HepG2 (cell line): ENCODE measurements around the gene NAALADL1. TPM values are rescaled to one million over a fixed set of nuclear protein-coding genes. Genes with fewer than 3 reads are reported as not detected.
A peak's percentile ranks its signal among the peaks of the same experiment; 100 is the strongest.

Source experiments
- ATF4 ChIP-seq, 2 experiments: fragments of 450-650 bp in 1 of 2; sonication (generic) in 1 of 2; formaldehyde crosslinking; IDR thresholded peaks; 2 replicates each; pipeline versions ENCODE4 v1.5.0 to v1.8.0; 2020 to 2022; ENCODE audit warnings: mild to moderate bottlenecking in 1 of 2, missing genetic modification reagents in 1 of 2
- ATF6 ChIP-seq: sonication (generic); formaldehyde crosslinking; conservative IDR thresholded peaks from 2 replicates; pipeline ENCODE4 v1.4.0; 2020; ENCODE audit warnings: missing genetic modification reagents
- CREB1 ChIP-seq, 2 experiments: fragments of 450-650 bp in 1 of 2; IDR thresholded peaks; 2 replicates each; pipeline ENCODE4 v1.6.1; 2016 to 2017; ENCODE audit warnings: control low read depth in 1 of 2, mild to moderate bottlenecking in 1 of 2, missing compliant biosample characterization in 1 of 2, missing genetic modification characterization in 1 of 2
- KLF12 ChIP-seq: sonication (generic); formaldehyde crosslinking; IDR thresholded peaks from 2 replicates; pipeline ENCODE4 v1.4.0; 2020; ENCODE audit warnings: missing genetic modification reagents, borderline replicate concordance
- MAX ChIP-seq: IDR thresholded peaks from 2 replicates; pipeline ENCODE4 v1.6.1; 2012; ENCODE audit warnings: inconsistent platforms
- MEIS1 ChIP-seq: sonication (generic); formaldehyde crosslinking; IDR thresholded peaks from 2 replicates; pipeline ENCODE4 v1.9.0; 2021; ENCODE audit warnings: mild to moderate bottlenecking, missing genetic modification reagents, moderate library complexity, borderline replicate concordance
- SMAD3 ChIP-seq: sonication (generic); formaldehyde crosslinking; IDR thresholded peaks from 2 replicates; pipeline ENCODE4 v1.4.0; 2020; ENCODE audit warnings: missing genetic modification reagents
- TAF15 ChIP-seq: fragments of 200-400 bp; formaldehyde crosslinking; IDR thresholded peaks from one replicate; pipeline ENCODE4 v1.6.1; 2018; ENCODE audit warnings: mild to moderate bottlenecking, low read depth, low read length; ENCODE audit not compliant: poor library complexity, severe bottlenecking
- ZBTB7A ChIP-seq: sonication (generic); formaldehyde crosslinking; IDR thresholded peaks from 2 replicates; pipeline ENCODE4 v1.8.0; 2022; ENCODE audit warnings: mild to moderate bottlenecking, missing genetic modification reagents
- ZFY ChIP-seq: sonication (generic); formaldehyde crosslinking; IDR thresholded peaks from 2 replicates; pipeline ENCODE4 v1.4.0; 2020; ENCODE audit warnings: missing genetic modification reagents
- ZHX2 ChIP-seq, 2 experiments: sonication (generic) in 1 of 2; formaldehyde crosslinking in 1 of 2; IDR thresholded peaks; 2 replicates each; pipeline versions ENCODE4 v1.6.1 to v1.9.0; 2014 to 2022; ENCODE audit warnings: antibody characterized with exemption in 1 of 2, borderline replicate concordance in 1 of 2, inconsistent platforms in 1 of 2, low read depth in 1 of 2, missing genetic modification reagents in 1 of 2
- ZMAT3 ChIP-seq: sonication (generic); formaldehyde crosslinking; conservative IDR thresholded peaks from 2 replicates; pipeline ENCODE4 v1.7.0; 2021; ENCODE audit warnings: missing genetic modification reagents
- ZNF33A ChIP-seq: sonication (generic); formaldehyde crosslinking; IDR thresholded peaks from 2 replicates; pipeline ENCODE4 v1.5.1; 2020; ENCODE audit warnings: missing genetic modification reagents, mild to moderate bottlenecking, moderate library complexity, borderline replicate concordance
- ZNF556 ChIP-seq: sonication (generic); formaldehyde crosslinking; IDR thresholded peaks from 2 replicates; pipeline ENCODE4 v1.4.0; 2020; ENCODE audit warnings: mild to moderate bottlenecking, missing genetic modification reagents, borderline replicate concordance
- ZNF780A ChIP-seq: sonication (generic); formaldehyde crosslinking; IDR thresholded peaks from 2 replicates; pipeline ENCODE4 v1.8.0; 2022; ENCODE audit warnings: mild to moderate bottlenecking, missing genetic modification reagents, moderate library complexity
- polyA plus RNA-seq, 8 experiments: library from polyadenylated mRNA; depleted of rRNA in 3 of 8; stranded (reverse) in 7 of 8; unstranded in 1 of 8; fragments of >200 nt; fragmentation: Illumina TruSeq in 4 of 8; extraction: Trizol in 4 of 8; gene quantifications; 2 replicates each; pipeline versions ENCODE4 v1.2.1 to v1.2.3, GENCODE V29; 2011 to 2016; ENCODE audit warnings: low read depth in 4 of 8, missing spikeins in 1 of 8, mixed read lengths in 1 of 8; ENCODE audit not compliant: insufficient read depth in 1 of 8
- total RNA-seq, 5 experiments: library from RNA; depleted of rRNA; stranded (reverse); fragments of >200 nt; fragmentation: Illumina TruSeq; extraction: Trizol; gene quantifications; 2 replicates each; pipeline ENCODE4 v1.2.3, GENCODE V29; 2016; ENCODE audit warnings: low read depth in 1 of 5

NAALADL1 gene
- total and polyA plus RNA-seq, 2 of the 13 experiments (the other 11 are each of a cell fraction or from before 2014, with no cell fraction given) = 9.3 to 33.9 TPM

DNA sequence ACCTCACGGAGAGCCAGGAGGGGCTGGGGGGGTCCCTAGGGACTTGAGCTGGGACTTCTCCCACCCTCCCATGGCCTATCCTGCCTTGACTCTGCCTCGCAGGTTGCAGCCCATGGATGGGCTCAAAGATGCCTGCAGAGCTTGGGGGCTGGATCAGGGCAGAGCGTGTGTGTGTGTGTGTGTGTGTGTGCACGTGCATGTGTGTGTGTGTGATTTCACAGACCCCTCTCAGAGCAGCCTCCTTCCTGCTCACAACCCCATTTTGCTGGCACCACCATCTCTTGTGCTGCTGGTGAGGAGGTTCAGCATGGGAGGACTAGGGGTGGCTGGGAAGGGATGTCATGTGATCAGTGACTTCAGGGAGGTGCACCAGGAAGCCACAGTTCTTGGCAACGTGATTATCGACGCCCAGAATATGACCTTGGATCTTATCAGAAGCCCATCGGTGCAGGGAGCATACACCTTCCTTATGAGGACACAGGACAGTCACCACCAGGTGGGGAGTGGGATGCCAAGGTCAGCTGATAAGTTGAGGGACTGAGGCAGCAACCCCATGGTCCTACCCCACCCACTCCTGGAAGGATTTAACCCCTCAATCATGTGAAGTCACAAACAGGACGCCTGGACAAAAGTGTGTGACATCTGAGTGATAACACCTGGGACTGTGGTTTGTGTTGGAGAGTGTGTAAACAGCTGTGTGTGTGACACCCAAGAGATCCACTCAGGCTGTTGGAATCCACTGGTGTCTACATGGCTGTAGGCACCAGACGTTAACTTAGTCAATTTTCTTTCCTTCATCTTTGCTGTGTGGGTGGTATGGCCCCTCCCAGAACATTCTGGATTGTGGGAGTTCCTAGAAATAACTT is 1.8 kb upstream of the NAALADL1 start (continued):
- no peak for TF ChIP-seq ZHX2 (IDR thresholded peaks at IDR 0.05; ENCODE audit: low read depth)
- no peak for TF ChIP-seq ZHX2 (CRISPR knock-in tag; IDR thresholded peaks at IDR 0.05; ENCODE audit: borderline replicate concordance)
- TF ChIP-seq ZFY (CRISPR knock-in tag) = no peak
- TF ChIP-seq ZMAT3 (CRISPR knock-in tag) = no peak
- TF ChIP-seq ZNF556 = no peak
- TF ChIP-seq ZNF780A (CRISPR knock-in tag) = no peak
- no peak for TF ChIP-seq ZNF33A (CRISPR knock-in tag)
- no peak for TF ChIP-seq TAF15
- TF ChIP-seq MAX = peak; percentile 40; the same call in 1 of the 2 replicates
- TF ChIP-seq SMAD3 (CRISPR knock-in tag) = no peak
- no peak for TF ChIP-seq MEIS1 (CRISPR knock-in tag)
- TF ChIP-seq CREB1 (IDR thresholded peaks at IDR 0.05) = no peak
- TF ChIP-seq CREB1 (CRISPR knock-in tag; IDR thresholded peaks at IDR 0.05) = no peak
- peak; percentile 60; the same call in 1 of the 2 replicates for TF ChIP-seq ZBTB7A (CRISPR knock-in tag)
- no peak for TF ChIP-seq ATF4 (CRISPR knock-in tag; IDR thresholded peaks at IDR 0.05)
- 0 out of 2 replicates have a peak, but pooled peaks have one; percentile 40 for TF ChIP-seq KLF12 (CRISPR knock-in tag)
- TF ChIP-seq ATF6 (CRISPR knock-in tag) = no peak
